ENCODE measurements around the gene MTG2.

Gene MTG2

DNA sequence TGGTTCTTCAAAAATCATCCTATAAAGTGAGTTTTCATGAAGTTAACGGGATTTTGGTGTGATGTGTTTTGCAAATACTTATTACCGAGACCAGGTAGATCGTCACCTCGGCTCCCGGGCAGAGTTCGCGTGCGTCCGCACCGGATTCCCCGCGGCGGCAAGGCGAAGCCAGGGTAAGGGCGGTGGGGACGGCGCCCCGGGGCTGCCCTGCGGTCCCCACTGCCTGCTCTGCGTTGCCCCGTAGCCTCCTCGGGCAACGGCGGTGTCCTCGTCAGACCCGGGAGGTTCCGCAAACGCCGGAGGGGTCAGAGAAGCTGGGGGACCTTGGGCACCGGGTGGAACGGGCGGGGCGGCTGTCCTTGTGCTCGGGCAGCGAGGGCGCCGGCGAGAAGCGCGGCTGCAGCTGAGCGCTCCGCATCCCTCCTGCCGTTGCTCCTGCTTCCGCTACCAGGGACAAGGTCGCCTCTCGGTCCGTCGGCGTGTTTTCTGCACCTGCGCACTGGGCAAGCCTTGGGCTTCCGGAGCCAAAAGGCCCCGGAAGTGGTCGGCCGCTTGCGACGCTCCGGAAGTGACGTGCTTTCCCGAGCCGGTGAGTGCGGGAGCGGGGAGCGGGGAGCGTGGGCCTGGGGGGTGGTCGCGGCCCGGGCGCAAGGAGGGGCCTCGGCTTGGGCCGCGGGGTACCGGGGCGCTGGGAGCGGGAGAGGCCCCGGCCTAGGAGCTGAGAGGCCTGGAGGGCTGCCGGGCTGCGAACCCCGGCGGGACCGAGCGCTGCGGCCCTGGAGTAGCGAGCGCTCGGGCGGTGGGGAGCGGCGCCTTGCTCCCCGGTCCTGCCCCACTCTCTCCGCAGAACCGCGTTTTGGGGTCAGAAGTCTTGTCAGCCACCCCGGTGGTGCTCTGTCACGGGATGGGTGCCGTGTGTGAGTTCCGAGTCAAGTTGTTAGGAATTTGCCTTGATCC is at the start of gene MTG2:
MTG2 (plus strand) TSS at position 560 of the 957 bp plus-strand sequence. CDS start 10,393 bp downstream, outside the sequence.
- peak; percentile 91 for DNase-seq

GRCh38 chr20:62133051-62133845 is 49.6 kb upstream of the MTG2 start:
- DNase-seq = no peak

- DNase-seq = no peak
These were observed 49.0 kb upstream of the MTG2 start for GRCh38 chr20:62133864-62134263.

DNA sequence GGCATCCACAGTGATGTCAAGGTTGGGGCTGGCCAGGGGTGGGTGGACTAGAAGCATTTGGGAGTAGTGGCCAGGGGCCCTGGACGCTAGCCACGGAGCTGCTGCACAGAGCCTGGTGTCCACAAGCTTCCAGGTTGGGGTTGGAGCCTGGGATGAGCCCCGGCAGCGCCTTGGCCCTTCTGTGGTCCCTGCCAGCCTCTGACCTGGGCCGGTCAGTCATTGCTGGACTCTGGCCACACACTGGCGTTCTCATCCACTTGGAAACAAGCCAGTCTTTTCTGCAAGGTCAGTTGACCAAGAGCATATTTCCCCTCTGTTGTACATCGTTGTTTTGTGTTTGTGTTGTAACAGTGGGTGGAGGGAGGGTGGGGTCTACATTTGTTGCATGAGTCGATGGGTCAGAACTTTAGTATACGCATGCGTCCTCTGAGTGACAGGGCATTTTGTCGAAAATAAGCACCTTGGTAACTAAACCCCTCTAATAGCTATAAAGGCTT is 48.0 kb upstream of the MTG2 start:
- DNase-seq = no peak

- no peak for DNase-seq
These were observed 47.1 kb upstream of the MTG2 start for GRCh38 chr20:62135573-62136266.

DNA sequence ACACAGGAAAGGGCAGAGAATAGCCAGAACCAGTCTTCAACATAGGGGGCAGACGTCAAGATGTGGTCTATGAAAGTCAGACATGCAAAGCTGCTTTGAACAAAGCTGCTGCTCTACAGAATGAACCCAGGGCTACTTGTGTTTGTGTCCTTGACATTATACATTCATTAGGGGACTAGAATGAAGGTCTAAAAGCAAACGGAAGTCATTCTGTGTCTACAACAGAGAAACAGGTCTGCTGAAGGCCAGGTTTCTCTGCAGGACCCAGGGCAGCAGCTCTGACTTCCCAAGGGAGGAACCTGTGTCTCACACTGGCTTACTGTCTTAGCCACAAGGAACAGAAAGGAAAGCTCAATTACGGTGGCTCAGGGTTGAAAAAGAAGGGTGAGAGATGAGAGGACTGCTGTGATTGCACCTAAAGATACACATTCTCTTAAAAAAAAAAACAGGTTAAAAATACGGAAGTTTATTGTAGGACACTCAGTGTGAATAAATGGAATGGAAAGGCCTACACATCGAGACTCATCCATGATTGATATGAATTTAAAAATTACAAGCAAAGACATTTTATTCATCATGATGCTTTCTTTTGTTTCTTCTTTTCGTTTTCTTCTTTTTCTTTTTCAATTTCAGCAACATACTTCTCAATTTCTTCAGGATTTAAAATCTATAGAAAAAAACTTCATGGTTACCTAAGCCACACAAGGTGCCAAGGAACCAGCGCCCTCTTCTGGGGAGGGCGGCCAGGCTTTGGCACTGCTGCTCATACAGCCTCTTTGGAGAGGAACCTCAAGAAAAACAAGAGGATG is 46.3 kb upstream of the MTG2 start:
- peak; percentile 56 for DNase-seq

DNA sequence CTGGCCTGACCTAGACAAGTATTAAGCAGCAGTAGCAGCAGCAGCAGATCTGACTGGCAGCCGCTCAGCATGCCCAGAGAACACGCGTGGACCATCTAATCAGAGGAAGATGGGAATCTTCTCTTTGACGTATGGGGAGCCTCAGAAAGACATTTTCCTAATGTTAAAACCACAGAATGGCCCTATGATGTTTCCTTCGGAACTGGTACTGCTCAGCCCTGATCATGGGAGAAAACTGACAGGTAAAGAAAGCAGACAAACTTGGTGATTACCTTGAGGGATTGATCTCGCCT is 45.8 kb upstream of the MTG2 start:
- DNase-seq = no peak

- DNase-seq = no peak
These were observed 45.2 kb upstream of the MTG2 start for GRCh38 chr20:62137478-62138203.

GRCh38 chr20:62138204-62138543 is 44.7 kb upstream of the MTG2 start:
- DNase-seq = no peak

DNA sequence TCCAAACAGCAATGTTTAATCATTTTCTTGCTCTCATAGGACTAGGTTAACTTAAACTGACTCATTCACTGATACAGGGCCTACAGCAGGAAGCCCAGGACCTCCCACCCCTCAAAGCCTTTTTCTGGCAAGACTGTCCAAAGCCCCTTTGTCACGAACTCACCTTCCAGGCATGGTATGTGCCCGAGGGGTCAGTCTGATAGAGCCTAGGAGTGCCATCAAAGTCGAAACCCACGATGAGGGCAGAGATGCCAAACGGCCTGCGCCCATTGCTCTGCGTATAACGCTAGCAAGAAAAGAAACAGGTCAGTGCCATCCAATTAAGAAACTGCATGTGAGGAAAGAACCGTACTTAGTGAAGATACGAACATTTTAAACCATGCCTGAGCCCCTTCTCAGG is 43.9 kb upstream of the MTG2 start:
- DNase-seq = no peak

GRCh38 chr20:62139636-62140035 is 43.2 kb upstream of the MTG2 start:
- DNase-seq = no peak

DNA sequence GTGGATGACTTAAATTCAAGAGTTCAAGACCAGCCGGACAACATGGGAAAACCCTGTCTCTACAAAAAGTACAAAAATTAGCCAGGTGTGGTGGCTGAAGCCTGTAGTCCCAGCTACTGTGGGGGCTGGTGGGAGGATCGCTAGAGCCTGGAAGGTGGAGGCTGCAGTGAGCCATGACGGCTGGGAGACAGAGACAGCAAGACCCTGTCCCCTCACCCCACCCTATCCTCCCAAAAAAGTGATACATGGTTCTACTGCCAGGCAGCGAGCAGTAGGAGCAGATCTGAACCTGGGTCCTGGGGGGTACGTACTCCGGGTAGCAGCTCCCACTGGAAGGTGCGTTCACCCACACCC is 41.8 kb upstream of the MTG2 start:
- no peak for DNase-seq

GRCh38 chr20:62141397-62142251 is 41.2 kb upstream of the MTG2 start:
- DNase-seq = peak; percentile 42

- DNase-seq = no peak
These were observed 40.4 kb upstream of the MTG2 start for GRCh38 chr20:62142252-62143080.

- DNase-seq = peak; percentile 73
These were observed 39.5 kb upstream of the MTG2 start, which contains the start of the genes PSMA7 and SS18L1 for GRCh38 chr20:62143081-62143956. Gene PSMA7 (minus strand): TSS chr20:62143394. CDS start chr20:62143303, 91 bp downstream. Gene SS18L1 (plus strand): TSS chr20:62143769. CDS start chr20:62143821, 52 bp downstream.

DNA sequence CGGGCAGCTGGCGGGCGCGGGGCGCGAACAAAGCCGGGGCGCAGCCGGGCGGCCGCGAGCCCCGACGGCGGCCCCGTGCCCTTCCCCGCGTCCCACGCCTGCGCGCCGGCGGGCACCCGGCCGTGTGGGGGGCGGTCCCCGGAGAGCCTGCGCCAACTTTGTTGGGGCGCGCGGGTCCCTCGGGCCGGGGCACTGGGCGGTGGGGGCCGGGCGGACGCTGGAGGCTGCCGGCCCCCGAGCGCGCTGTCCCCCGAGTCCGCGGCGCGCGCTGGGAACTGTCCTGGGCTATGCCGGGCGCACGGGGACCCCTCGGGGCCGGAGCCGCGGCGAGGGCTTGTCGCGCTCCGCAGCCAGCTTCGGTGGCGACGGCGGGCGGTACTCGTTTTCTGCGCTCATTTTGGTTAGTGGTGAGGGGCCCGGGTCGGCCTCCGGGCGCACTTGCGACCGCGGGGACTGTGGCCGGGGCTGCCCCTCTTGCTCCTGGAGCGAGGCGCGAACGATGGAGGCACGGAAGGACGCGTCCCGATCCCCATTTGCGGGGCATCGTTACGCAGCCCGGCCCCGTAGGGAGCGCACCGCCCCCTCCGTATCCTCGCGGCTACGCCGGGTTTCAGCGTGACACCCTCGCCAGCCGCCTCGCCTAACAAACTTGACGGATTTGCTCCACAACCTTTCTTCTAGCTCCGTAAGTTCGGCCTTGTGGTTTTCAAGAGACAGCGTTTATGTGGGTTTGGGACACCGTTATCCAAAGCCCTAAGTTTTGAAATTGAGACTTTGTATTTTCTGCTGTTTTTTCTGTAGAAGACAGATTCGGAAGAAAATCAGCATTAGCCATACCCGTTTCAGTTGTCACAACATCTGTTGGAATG is 38.6 kb upstream of the MTG2 start:
- peak; percentile 39 for DNase-seq

- DNase-seq = no peak
These were observed 37.2 kb upstream of the MTG2 start for GRCh38 chr20:62145688-62146018.
